Lower leg skin (tissue), 3 donors: ENCODE results near the gene SETD5.

Experiments
- CTCF ChIP-seq, 3 donors: fragments of 450-650 bp; IDR thresholded peaks; one replicate each; pipeline ENCODE4 v1.5.1; 2016; ENCODE audit warnings: antibody characterized with exemption in 3 of 3, mild to moderate bottlenecking in 3 of 3, moderate library complexity in 2 of 3
- POLR2A ChIP-seq, 2 donors: fragments of 450-650 bp; IDR thresholded peaks; one replicate each; pipeline ENCODE4 v1.6.1; 2016 to 2017; ENCODE audit warnings: antibody characterized with exemption in 2 of 2, mild to moderate bottlenecking in 1 of 2, moderate library complexity in 1 of 2

- TF ChIP-seq CTCF (IDR thresholded peaks at IDR 0.05) (no peak), POLR2A (IDR thresholded peaks at IDR 0.05) (no peak)
Measured at GRCh38 chr3:9385187-9386077, 12.0 kb upstream of the SETD5 start.
